WTC11 (cell line): ENCODE results near the gene LAP3.

Source experiments
- ELF4 ChIP-seq: sonication (generic); formaldehyde crosslinking; IDR thresholded peaks from 2 replicates; pipeline ENCODE4 v1.8.1; 2022; ENCODE audit warnings: low read depth, mild to moderate bottlenecking, moderate library complexity, missing genetic modification reagents
- FOXJ3 ChIP-seq: sonication (generic); formaldehyde crosslinking; IDR thresholded peaks from 2 replicates; pipeline ENCODE4 v1.9.0; 2021; ENCODE audit warnings: missing genetic modification reagents, mild to moderate bottlenecking, borderline replicate concordance
- FOXP1 ChIP-seq: sonication (generic); formaldehyde crosslinking; IDR thresholded peaks from 2 replicates; pipeline ENCODE4 v1.8.0; 2022; ENCODE audit warnings: missing genetic modification reagents, mild to moderate bottlenecking, moderate library complexity, borderline replicate concordance
- GABPB1 ChIP-seq: sonication (generic); formaldehyde crosslinking; IDR thresholded peaks from 2 replicates; pipeline ENCODE4 v1.8.1; 2023; ENCODE audit warnings: mild to moderate bottlenecking, missing genetic modification reagents
- KAT7 ChIP-seq: sonication (generic); formaldehyde crosslinking; IDR thresholded peaks from 2 replicates; pipeline ENCODE4 v1.8.1; 2023; ENCODE audit warnings: missing genetic modification reagents, mild to moderate bottlenecking, borderline replicate concordance
- MLX ChIP-seq: sonication (generic); formaldehyde crosslinking; IDR thresholded peaks from 2 replicates; pipeline ENCODE4 v1.8.1; 2023; ENCODE audit warnings: mild to moderate bottlenecking, missing genetic modification reagents, moderate library complexity
- TF ChIP-seq, protein P1 (sequence below): fragments of 200-600 bp; IDR thresholded peaks from 2 replicates; pipeline ENCODE4 v1.8.0; 2022; ENCODE audit warnings: antibody characterized with exemption

DNA sequence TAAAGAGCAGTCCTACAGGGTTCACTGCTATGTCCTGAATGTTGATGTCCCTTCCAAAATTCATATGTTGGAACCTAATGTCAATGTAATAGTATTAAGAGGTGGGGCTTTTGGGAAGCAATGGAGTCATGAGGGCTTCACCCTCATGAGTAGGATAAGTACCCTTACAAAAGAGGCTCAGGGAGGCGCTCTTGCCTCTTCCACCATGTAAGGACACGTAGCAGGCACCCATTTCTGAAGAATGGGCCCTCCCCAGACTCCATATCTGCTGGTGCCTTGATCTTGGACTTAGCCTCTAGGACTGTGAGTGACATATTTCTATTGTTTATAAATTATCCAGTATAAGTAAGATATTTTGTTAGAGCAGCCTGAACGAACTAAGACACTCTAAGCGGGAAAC lies 53.2 kb downstream of the LAP3 start:
- TF ChIP-seq ELF4 (CRISPR knock-in tag) (no peak), KAT7 (no peak), FOXP1 (CRISPR knock-in tag) (no peak), MLX (CRISPR knock-in tag) (no peak), FOXJ3 (CRISPR knock-in tag) (no peak), GABPB1 (CRISPR knock-in tag) (no peak)
- TF ChIP-seq, protein P1, sequence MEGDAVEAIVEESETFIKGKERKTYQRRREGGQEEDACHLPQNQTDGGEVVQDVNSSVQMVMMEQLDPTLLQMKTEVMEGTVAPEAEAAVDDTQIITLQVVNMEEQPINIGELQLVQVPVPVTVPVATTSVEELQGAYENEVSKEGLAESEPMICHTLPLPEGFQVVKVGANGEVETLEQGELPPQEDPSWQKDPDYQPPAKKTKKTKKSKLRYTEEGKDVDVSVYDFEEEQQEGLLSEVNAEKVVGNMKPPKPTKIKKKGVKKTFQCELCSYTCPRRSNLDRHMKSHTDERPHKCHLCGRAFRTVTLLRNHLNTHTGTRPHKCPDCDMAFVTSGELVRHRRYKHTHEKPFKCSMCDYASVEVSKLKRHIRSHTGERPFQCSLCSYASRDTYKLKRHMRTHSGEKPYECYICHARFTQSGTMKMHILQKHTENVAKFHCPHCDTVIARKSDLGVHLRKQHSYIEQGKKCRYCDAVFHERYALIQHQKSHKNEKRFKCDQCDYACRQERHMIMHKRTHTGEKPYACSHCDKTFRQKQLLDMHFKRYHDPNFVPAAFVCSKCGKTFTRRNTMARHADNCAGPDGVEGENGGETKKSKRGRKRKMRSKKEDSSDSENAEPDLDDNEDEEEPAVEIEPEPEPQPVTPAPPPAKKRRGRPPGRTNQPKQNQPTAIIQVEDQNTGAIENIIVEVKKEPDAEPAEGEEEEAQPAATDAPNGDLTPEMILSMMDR, result no peak
